Measurements from ENCODE around the gene IGFL3. TPM values are rescaled to one million over a fixed set of nuclear protein-coding genes. Genes with fewer than 3 reads are reported as not detected.

IGFL3 gene
- total and polyA plus RNA-seq, 11 donors = not detected

DNA sequence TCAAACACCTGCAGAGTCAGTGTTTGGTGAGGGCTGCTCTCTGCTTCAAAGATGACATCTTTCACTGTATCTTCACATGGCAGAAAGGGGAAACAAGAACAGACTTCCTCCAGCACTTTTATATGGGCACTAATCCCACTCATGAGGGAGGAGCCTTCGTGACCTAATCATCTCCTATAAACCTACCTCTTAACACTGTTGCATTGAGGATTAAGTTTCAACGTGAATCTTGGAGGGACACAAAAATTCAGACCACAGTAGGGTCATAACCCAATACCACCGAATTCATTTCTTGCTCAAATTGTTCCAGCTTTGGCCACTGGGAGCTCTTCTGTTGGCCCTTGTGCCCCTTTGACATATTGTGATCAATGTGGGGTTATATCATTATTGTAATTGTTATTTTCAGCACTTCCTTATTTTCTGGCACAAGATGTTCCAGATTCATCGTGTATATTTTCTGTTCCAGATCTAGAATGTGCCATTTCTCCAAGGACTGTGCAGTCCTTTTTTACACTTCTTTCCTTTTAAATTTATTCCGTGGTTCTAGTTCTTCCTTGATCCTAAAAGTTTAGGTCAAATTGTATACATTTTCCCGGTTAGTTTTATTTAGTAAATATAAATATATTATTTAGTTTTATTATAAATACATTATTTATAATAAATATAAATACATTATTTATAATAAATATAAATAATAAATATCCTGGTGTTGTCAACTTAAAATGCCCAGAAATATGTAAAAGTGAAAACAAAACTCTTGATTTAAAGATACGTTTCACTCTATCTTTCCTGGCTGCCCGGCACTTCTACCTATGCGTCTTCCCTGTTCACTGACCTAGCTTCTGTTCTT, 48.2 kb downstream of the IGFL3 start:
- no peak overlapping the region for H3K27ac ChIP-seq
- peaks cover 0 to 5% (median 0%) of the 10 kb centered on the region in 12 donors for H3K9me3 ChIP-seq
- H3K4me1 ChIP-seq = peaks cover 0 to 8% (median 0%) of the 10 kb centered on the region in 12 donors
- no peak for TF ChIP-seq POLR2A (IDR thresholded peaks at IDR 0.05)
- TF ChIP-seq, protein P1, sequence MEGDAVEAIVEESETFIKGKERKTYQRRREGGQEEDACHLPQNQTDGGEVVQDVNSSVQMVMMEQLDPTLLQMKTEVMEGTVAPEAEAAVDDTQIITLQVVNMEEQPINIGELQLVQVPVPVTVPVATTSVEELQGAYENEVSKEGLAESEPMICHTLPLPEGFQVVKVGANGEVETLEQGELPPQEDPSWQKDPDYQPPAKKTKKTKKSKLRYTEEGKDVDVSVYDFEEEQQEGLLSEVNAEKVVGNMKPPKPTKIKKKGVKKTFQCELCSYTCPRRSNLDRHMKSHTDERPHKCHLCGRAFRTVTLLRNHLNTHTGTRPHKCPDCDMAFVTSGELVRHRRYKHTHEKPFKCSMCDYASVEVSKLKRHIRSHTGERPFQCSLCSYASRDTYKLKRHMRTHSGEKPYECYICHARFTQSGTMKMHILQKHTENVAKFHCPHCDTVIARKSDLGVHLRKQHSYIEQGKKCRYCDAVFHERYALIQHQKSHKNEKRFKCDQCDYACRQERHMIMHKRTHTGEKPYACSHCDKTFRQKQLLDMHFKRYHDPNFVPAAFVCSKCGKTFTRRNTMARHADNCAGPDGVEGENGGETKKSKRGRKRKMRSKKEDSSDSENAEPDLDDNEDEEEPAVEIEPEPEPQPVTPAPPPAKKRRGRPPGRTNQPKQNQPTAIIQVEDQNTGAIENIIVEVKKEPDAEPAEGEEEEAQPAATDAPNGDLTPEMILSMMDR (IDR thresholded peaks at IDR 0.05) = no peak
- no peaks in the 10 kb centered on the region for H3K36me3 ChIP-seq
- 37 to 43% (median 40%) methylated on average over 9 of the region's 9 CpGs for WGBS, 4 donors
- no peak for ATAC-seq
- no peak for DNase-seq
- H3K27me3 ChIP-seq = peaks cover 16 to 88% (median 53%) of the 10 kb centered on the region in 9 donors
- intact Hi-C loops (cut with DNase I) = loop anchor here in 2 of 10 donors (5.0 kb wide), 2 partner anchors 49 to 191 kb away; no protein-coding TSS in a partner anchor
- no peak overlapping the region for H3K4me3 ChIP-seq

DNA sequence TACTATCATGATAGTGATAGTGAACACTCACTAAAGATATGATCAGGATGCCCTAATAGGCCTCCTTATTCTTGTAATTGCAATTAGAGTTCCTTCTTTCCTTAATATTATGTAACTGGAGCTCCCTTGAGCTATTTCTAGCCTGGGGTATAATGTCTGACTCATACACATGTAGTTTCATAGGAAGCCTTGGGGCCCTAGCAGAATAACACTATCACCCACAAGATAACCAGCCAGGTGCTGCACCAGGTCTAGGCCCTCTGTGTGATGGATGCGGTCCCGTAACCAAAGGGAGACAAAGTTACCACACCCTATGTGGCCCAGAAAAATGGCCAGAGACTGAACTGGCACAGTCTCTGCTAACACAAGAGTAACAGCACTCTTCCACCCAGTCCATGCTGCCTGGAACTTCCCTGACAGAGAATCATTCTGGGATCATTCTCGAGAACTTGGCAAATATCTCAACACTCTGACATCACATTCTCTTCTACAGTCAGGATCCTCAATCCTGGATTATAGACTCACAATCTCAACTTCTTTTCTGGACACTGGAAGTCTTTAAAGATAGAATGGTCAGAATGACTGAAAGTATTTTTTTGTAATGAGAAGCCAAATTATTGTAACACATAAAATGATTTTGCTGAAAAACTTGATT, 51.1 kb downstream of the IGFL3 start:
- Histone ChIP-seq H3K9me3 (no peaks in the 10 kb centered on the region), H3K4me1 (peaks cover 0 to 8% (median 0%) of the 10 kb centered on the region in 12 donors), H3K36me3 (no peaks in the 10 kb centered on the region), H3K27ac (no peak overlapping the region), H3K27me3 (peaks cover 10 to 92% (median 47%) of the 10 kb centered on the region in 9 donors), H3K4me3 (no peak overlapping the region)
- intact Hi-C loops (cut with DNase I) = no loop called here
- ATAC-seq (no peak), DNase-seq (no peak)
- 78 to 84% (median 84%) methylated on average over 3 of the region's 3 CpGs for WGBS, 4 donors
- TF ChIP-seq POLR2A (IDR thresholded peaks at IDR 0.05) = no peak
- TF ChIP-seq, protein P1 (IDR thresholded peaks at IDR 0.05) = no peak

Other genes starting within 250 kb of the IGFL3 start
- 10 to 100 TPM; 17.7 to 40.0 (median 19.6) TPM for gene IRF2BP1, start 238.5 kb downstream of the IGFL3 start, total RNA-seq
- 10 to 100 TPM; 13.6 to 14.5 TPM for gene IRF2BP1, start 238.5 kb downstream of the IGFL3 start, polyA plus RNA-seq
- 10 to 100 TPM in 5 of 9 donors, 1 to 10 TPM in 4; 8.3 to 16.0 (median 10.6) TPM for gene MYPOP, start 222.1 kb downstream of the IGFL3 start, total RNA-seq
- gene MYPOP, start 222.1 kb downstream of the IGFL3 start, polyA plus RNA-seq = 1 to 10 TPM; 7.9 to 8.7 TPM
- gene NANOS2, start 209.9 kb downstream of the IGFL3 start, total RNA-seq = not detected
- gene NANOS2, start 209.9 kb downstream of the IGFL3 start, polyA plus RNA-seq = not detected
- 10 to 100 TPM in 1 of 9 donors, 1 to 10 TPM in 8; 2.2 to 10.0 (median 4.8) TPM for gene NOVA2, start 150.8 kb downstream of the IGFL3 start, total RNA-seq
- gene NOVA2, start 150.8 kb downstream of the IGFL3 start, polyA plus RNA-seq = 1 to 10 TPM; 2.6 to 5.2 TPM
- 10 to 100 TPM in 2 of 9 donors, 1 to 10 TPM in 7; 4.1 to 13.7 (median 7.1) TPM for gene CCDC61, start 129.2 kb downstream of the IGFL3 start, total RNA-seq
- 1 to 10 TPM; 6.4 to 6.8 TPM for gene CCDC61, start 129.2 kb downstream of the IGFL3 start, polyA plus RNA-seq
- 1 to 10 TPM in 1 of 9 donors, under 1 TPM in 2, not detected in 6; 0.43 to 3.9 (median 0.63) TPM for gene PGLYRP1, start 101.6 kb downstream of the IGFL3 start, total RNA-seq
- gene PGLYRP1, start 101.6 kb downstream of the IGFL3 start, polyA plus RNA-seq = under 1 TPM in 1 of 2 donors, not detected in 1; 0.24 TPM
- gene IGFL4, start 83.7 kb downstream of the IGFL3 start, total RNA-seq = not detected
- gene IGFL4, start 83.7 kb downstream of the IGFL3 start, polyA plus RNA-seq = not detected
- 1 to 10 TPM in 1 of 9 donors, not detected in 8; 1.4 TPM for gene IGFL2, start 23.6 kb upstream of the IGFL3 start, total RNA-seq
- not detected for gene IGFL2, start 23.6 kb upstream of the IGFL3 start, polyA plus RNA-seq
- not detected for gene IGFL1, start 105.1 kb upstream of the IGFL3 start, total RNA-seq
- not detected for gene IGFL1, start 105.1 kb upstream of the IGFL3 start, polyA plus RNA-seq
- gene HIF3A, start 172.4 kb upstream of the IGFL3 start, total RNA-seq = 100 to 1,000 TPM in 2 of 9 donors, 10 to 100 TPM in 7; 32.8 to 117 (median 53.3) TPM
- 100 to 1,000 TPM in 1 of 2 donors, 10 to 100 TPM in 1; 80.9 to 114 TPM for gene HIF3A, start 172.4 kb upstream of the IGFL3 start, polyA plus RNA-seq
- 100 to 1,000 TPM in 1 of 9 donors, 10 to 100 TPM in 8; 69.9 to 115 (median 77.1) TPM for gene PPP5C, start 222.4 kb upstream of the IGFL3 start, total RNA-seq
- gene PPP5C, start 222.4 kb upstream of the IGFL3 start, polyA plus RNA-seq = 100 to 1,000 TPM in 1 of 2 donors, 10 to 100 TPM in 1; 64.9 to 107 TPM